GM13976 (cell line): Measurements from ENCODE around the gene COL16A1.
A peak's percentile ranks its signal among the peaks of the same experiment; 100 is the strongest.

Experiments used
- DNase-seq: peaks from one replicate; pipeline ENCODE4 v3.0.0; 2012; ENCODE audit warnings: low spot score
- in situ Hi-C: fragments of 300-500 bp; cut with MboI; formaldehyde crosslinking; loops from one replicate; pipeline ENCODE4 v1.12.0; 2022; ENCODE audit warnings: low sequenced_read_pairs, mixed read lengths, inconsistent platforms; ENCODE audit not compliant: unreplicated experiment
- TF ChIP-seq, protein P1 (sequence below): IDR thresholded peaks from 2 replicates; pipeline ENCODE4 v1.5.1; 2012; ENCODE audit warnings: borderline replicate concordance, mild to moderate bottlenecking; ENCODE audit not compliant: insufficient read depth; ENCODE audit errors: extremely low read depth, missing control alignments, control extremely low read depth

Gene COL16A1

DNA sequence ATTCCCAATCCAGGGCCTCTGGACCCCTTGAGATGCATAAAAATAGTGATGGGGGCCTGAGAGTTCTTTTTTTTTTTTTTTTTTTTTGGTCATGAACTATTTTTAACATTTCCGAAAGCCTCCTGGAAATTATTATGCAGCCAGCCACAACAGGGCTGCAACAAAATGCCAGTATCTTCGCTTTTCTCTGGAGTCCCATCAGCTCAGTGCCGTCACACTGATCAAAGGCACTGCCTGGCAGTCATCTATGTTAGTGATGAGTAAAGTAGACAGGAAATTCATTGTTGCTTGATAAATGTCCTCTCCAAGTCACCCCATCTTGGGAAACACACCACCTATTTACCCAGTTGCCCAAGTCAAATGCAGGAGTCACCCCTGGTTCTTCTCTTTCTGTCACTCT, 43.9 kb downstream of the COL16A1 start:
- TF ChIP-seq, protein P1, sequence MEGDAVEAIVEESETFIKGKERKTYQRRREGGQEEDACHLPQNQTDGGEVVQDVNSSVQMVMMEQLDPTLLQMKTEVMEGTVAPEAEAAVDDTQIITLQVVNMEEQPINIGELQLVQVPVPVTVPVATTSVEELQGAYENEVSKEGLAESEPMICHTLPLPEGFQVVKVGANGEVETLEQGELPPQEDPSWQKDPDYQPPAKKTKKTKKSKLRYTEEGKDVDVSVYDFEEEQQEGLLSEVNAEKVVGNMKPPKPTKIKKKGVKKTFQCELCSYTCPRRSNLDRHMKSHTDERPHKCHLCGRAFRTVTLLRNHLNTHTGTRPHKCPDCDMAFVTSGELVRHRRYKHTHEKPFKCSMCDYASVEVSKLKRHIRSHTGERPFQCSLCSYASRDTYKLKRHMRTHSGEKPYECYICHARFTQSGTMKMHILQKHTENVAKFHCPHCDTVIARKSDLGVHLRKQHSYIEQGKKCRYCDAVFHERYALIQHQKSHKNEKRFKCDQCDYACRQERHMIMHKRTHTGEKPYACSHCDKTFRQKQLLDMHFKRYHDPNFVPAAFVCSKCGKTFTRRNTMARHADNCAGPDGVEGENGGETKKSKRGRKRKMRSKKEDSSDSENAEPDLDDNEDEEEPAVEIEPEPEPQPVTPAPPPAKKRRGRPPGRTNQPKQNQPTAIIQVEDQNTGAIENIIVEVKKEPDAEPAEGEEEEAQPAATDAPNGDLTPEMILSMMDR: no peak
- DNase-seq: peak; percentile 12
- in situ Hi-C loops: loop anchor here (10.0 to 25.0 kb wide), 2 partner anchors 135 to 302 kb away; no protein-coding TSS in a partner anchor

DNA sequence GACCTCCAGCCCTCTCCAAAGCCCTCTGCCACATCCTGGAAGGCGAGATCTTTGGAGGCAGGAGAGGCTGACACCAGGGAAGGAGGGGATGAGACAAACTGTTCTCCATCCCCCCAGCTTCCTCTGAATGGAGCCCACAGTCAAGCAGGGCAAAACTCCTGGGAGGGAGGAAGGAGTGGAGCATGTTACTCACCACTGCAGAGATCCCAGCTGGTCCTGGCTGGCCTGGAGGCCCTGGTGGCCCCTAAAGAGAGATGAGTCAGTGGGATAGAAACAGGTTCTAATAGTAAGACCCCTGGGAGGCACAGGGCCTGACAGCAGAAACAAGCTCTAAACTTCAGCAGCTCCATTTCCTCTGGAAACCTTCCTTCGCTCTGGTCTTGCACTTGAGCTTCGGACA, 45.1 kb downstream of the COL16A1 start:
- DNase-seq: peak; percentile 23
- TF ChIP-seq, protein P1: no peak
- in situ Hi-C loops: loop anchor here (25.0 kb wide), 1 partner anchor 304 kb away; no protein-coding TSS in a partner anchor

DNA sequence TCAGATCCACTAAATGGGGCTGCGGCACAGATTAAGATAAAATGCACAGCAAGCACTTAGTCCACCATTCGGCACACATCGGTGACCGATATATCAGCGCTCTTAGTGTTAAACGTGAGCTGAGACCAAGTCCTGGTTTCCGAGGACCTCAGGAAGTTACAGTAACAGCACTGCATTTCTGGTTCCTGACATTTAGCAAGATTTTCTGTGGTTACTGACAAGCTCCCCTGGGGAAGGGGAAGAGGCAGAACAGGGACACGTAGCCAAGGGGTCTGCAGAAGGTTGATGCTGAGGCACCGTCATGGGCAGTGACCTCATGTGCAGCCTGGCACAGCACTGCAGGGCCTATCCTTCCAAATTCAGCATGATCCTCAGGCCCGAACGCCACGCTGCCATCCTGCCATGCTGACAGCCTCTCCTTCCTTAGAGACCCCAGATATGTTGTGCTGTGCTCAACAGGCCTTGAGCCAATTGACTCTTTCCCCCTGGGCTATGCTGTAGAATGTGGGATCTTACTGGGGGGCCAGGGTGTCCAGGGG, 45.8 kb downstream of the COL16A1 start:
- TF ChIP-seq, protein P1: no peak
- DNase-seq: peak; percentile 12
- in situ Hi-C loops: loop anchor here (25.0 kb wide), 1 partner anchor 304 kb away; no protein-coding TSS in a partner anchor

DNA sequence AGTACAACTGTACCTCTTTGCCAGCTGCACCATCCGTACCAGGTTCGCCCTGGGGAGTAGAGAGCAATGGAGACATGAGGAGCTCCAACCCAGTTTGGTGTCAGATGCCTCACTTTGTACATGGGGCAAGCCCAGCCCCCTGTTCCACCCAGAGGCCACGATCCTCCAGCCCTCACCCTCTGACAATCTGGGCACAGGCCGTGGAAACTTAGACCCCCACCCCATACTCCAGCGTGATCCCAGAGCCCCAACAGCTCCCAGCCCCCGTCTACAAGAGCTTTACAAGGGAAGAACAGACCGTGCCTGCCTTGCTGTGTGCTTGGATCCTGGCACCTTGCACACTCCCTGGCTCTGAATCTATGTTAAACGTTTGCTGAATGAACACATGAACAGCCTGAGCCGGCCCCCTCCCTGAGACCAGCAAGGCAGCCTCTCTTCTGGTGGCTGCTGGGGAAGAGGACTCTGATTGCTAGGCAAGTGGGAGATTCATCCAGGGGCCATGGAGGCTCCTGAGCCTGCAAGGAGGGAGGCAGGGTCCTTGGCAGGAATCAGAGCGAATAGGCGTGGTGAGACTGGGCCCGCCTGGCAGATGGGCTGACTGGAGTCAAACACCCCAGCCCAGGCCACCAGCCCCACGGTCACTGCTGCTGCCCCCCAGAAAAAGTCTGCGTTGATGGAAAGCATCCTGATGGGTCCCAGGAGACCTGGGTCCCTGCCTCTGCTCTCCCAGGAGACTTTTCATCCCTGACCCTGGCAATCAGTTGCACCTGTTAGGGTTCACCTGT, 46.6 kb downstream of the COL16A1 start:
- DNase-seq: peak; percentile 22
- in situ Hi-C loops: loop anchor here (25.0 kb wide), 1 partner anchor 305 kb away; no protein-coding TSS in a partner anchor
- TF ChIP-seq, protein P1: no peak

DNA sequence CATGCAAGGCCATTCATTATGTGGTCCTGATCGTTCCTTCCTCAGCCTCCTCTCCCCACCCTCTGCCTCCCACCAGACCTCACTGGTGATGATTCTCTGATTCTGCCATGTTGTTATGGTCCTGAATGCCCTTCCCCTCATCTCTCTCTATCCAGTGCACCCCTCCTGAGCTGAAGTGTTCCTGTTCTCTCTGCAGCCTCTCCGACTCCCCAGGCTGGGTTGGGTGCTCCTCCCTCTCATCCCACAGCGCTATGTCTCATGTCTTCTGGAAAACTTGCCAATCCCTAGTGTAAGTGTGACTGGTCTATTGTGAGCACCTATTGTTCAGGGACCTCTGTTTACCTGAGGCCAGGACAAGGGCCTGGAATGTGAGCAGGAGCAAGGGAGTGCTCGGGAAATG, 48.1 kb downstream of the COL16A1 start:
- TF ChIP-seq, protein P1: no peak
- DNase-seq: no peak
- in situ Hi-C loops: loop anchor here (25.0 kb wide), 1 partner anchor 307 kb away; no protein-coding TSS in a partner anchor

DNA sequence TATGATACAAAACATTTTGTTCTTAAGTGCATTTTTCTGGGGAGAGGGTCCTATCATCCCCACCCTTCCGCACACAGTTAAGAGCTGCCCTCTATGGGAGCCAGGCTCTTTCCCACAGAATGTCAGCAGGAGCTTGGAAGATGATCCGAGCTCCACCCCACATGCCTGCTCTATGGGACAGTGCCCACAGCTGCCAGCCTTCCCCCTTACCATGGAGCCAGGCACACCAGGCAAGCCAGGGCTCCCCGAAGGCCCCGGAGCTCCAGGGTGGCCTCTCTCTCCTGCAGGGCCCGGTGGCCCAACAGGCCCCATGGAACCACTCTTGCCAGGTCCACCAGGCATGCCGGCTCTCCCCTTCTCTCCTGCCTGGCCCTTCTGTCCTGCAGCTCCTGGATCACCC, 48.7 kb downstream of the COL16A1 start:
- peak; percentile 19 for DNase-seq
- in situ Hi-C loops: loop anchor here (25.0 kb wide), 1 partner anchor 307 kb away; no protein-coding TSS in a partner anchor
- TF ChIP-seq, protein P1: no peak
